Keratinocyte (primary cell): Measurements from ENCODE around the gene MRTFB. TPM values are rescaled to one million over a fixed set of nuclear protein-coding genes. Genes with fewer than 3 reads are reported as not detected.

Experiments
- DNase-seq: peaks from one replicate; pipeline ENCODE4 v3.0.0-alpha.2; 2011; ENCODE audit warnings: low read depth, missing footprints, low spot score
- FAIRE-seq: peaks from 2 replicates; lab custom pipeline; 2011; peaks lifted over from hg19 to GRCh38; lab: Jason Lieb, UNC
- H2AFZ ChIP-seq: 2 replicates; pipeline ENCODE4 v1.6.0; 2012; ENCODE audit warnings: low read length, control low read depth, inconsistent platforms; ENCODE audit not compliant: control insufficient read depth
- H3K27ac ChIP-seq: 2 replicates; pipeline ENCODE4 v1.5.1; 2011; ENCODE audit warnings: low read length; ENCODE audit not compliant: control insufficient read depth, insufficient read depth
- H3K27me3 ChIP-seq: 3 replicates; pipeline ENCODE4 v1.6.0; 2011; ENCODE audit warnings: low read length; ENCODE audit not compliant: control insufficient read depth, insufficient read depth; ENCODE audit errors: extremely low read depth
- H3K36me3 ChIP-seq, 2 experiments: 2 replicates in 1 of 2; 3 replicates in 1 of 2; pipeline ENCODE4 v1.5.1; 2011; ENCODE audit warnings: low read length in 2 of 2, mild to moderate bottlenecking in 1 of 2; ENCODE audit not compliant: control insufficient read depth in 2 of 2, insufficient read depth in 2 of 2; ENCODE audit errors: extremely low read depth in 1 of 2
- H3K4me1 ChIP-seq: 3 replicates; pipeline ENCODE4 v1.5.1; 2011; ENCODE audit warnings: low read length; ENCODE audit not compliant: control insufficient read depth, insufficient read depth; ENCODE audit errors: extremely low read depth
- H3K4me2 ChIP-seq: 3 replicates; pipeline ENCODE4 v1.6.0; 2011; ENCODE audit warnings: low read depth, low read length; ENCODE audit not compliant: control insufficient read depth, insufficient read depth; ENCODE audit errors: extremely low read depth
- H3K4me3 ChIP-seq, 3 experiments: fragments of 200-600 bp in 1 of 3; sonication (generic) in 1 of 3; 2 replicates in 2 of 3; 3 replicates in 1 of 3; pipeline ENCODE4 v1.5.1; 2011 to 2016; ENCODE audit warnings: low read length in 3 of 3, mild to moderate bottlenecking in 3 of 3, control low read depth in 2 of 3, inconsistent platforms in 1 of 3, low read depth in 1 of 3, mixed read lengths in 1 of 3, mixed run types in 1 of 3, moderate library complexity in 1 of 3; ENCODE audit not compliant: control insufficient read depth in 2 of 3, insufficient read depth in 2 of 3; ENCODE audit errors: extremely low read depth in 1 of 3
- H3K79me2 ChIP-seq: 2 replicates; pipeline ENCODE4 v1.6.0; 2012; ENCODE audit warnings: low read length; ENCODE audit not compliant: control insufficient read depth, insufficient read depth
- H3K9ac ChIP-seq: 3 replicates; pipeline ENCODE4 v1.6.0; 2011; ENCODE audit warnings: low read length; ENCODE audit not compliant: control insufficient read depth, insufficient read depth; ENCODE audit errors: extremely low read depth
- H3K9me1 ChIP-seq: 3 replicates; pipeline ENCODE4 v1.6.0; 2011; ENCODE audit warnings: low read length; ENCODE audit not compliant: control insufficient read depth, insufficient read depth; ENCODE audit errors: extremely low read depth
- H3K9me3 ChIP-seq: 2 replicates; pipeline ENCODE4 v1.5.1; 2012; ENCODE audit warnings: low read depth, low read length; ENCODE audit not compliant: control insufficient read depth
- H4K20me1 ChIP-seq: 3 replicates; pipeline ENCODE4 v1.6.0; 2011; ENCODE audit warnings: low read length; ENCODE audit not compliant: control insufficient read depth, insufficient read depth; ENCODE audit errors: extremely low read depth
- EZH2 ChIP-seq: IDR thresholded peaks from one replicate; pipeline ENCODE4 v1.6.1; 2012; ENCODE audit warnings: inconsistent platforms, mild to moderate bottlenecking, low read length, moderate library complexity
- dilution Hi-C: fragments of 300-500 bp; cut with MboI; formaldehyde crosslinking; loops from one replicate; pipeline ENCODE4 v1.7.0; 2020; ENCODE audit warnings: low sequenced_read_pairs; ENCODE audit not compliant: extremely low pct_ligation_motif_present
- polyA plus RNA-seq, 5 experiments: library from polyadenylated mRNA; depleted of rRNA in 3 of 5; stranded (reverse) in 3 of 5; stranded (forward) in 1 of 5; unstranded in 1 of 5; fragments of >200 nt; gene quantifications; 1 replicate in 1 of 5; 2 replicates in 3 of 5; 3 replicates in 1 of 5; pipeline versions ENCODE4 v1.2.1 to v1.2.3, GENCODE V29; 2011 to 2012; ENCODE audit warnings: missing spikeins in 2 of 5, low read depth in 1 of 5, low replicate concordance in 1 of 5
- TF ChIP-seq, protein P1 (sequence below), 3 experiments: IDR thresholded peaks in 1 of 3; conservative IDR thresholded peaks in 1 of 3; optimal IDR thresholded peaks in 1 of 3; 2 replicates in 2 of 3; 3 replicates in 1 of 3; pipeline versions ENCODE3 to v1.5.1; 2011; ENCODE audit warnings: low read length in 3 of 3, mild to moderate bottlenecking in 3 of 3, moderate library complexity in 2 of 3, control low read depth in 1 of 3, inconsistent platforms in 1 of 3; ENCODE audit not compliant: insufficient read depth in 2 of 3; ENCODE audit errors: extremely low read depth in 1 of 3

MRTFB gene
- polyA plus RNA-seq, 1 donor (not counting 4 experiments of a cell fraction or from before 2014, with no cell fraction given) = 12.1 TPM

GRCh38 chr16:14308368-14308723, 237.2 kb downstream of the MRTFB start:
- no peaks in the 10 kb centered on the region for H3K9me1 ChIP-seq
- H3K79me2 ChIP-seq = peaks cover 90% of the 10 kb centered on the region
- FAIRE-seq (no peak), DNase-seq (no peak)
- H3K9me3 ChIP-seq = no peaks in the 10 kb centered on the region
- peak overlapping the region; percentile 78 for H3K4me2 ChIP-seq
- peak overlapping the region; percentile 84 for H3K9ac ChIP-seq
- H3K27ac ChIP-seq = peak overlapping the region; percentile 89
- H3K36me3 ChIP-seq = peaks cover 9 to 17% of the 10 kb centered on the region in 2 experiments
- H2AFZ ChIP-seq = no peak overlapping the region
- TF ChIP-seq, protein P1, sequence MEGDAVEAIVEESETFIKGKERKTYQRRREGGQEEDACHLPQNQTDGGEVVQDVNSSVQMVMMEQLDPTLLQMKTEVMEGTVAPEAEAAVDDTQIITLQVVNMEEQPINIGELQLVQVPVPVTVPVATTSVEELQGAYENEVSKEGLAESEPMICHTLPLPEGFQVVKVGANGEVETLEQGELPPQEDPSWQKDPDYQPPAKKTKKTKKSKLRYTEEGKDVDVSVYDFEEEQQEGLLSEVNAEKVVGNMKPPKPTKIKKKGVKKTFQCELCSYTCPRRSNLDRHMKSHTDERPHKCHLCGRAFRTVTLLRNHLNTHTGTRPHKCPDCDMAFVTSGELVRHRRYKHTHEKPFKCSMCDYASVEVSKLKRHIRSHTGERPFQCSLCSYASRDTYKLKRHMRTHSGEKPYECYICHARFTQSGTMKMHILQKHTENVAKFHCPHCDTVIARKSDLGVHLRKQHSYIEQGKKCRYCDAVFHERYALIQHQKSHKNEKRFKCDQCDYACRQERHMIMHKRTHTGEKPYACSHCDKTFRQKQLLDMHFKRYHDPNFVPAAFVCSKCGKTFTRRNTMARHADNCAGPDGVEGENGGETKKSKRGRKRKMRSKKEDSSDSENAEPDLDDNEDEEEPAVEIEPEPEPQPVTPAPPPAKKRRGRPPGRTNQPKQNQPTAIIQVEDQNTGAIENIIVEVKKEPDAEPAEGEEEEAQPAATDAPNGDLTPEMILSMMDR (optimal IDR thresholded peaks at IDR 0.05 in 1 of 3, IDR thresholded peaks at IDR 0.05 in 1 of 3, conservative IDR thresholded peaks at IDR 0.05 in 1 of 3; ENCODE audit: extremely low read depth in 1 of 3, insufficient read depth in 2 of 3, low read length in 3 of 3) = no peak
- TF ChIP-seq EZH2 = no peak
- peaks cover 64% of the 10 kb centered on the region for H3K4me1 ChIP-seq
- dilution Hi-C loops = no loop called here
- no peaks in the 10 kb centered on the region for H3K27me3 ChIP-seq
- no peaks in the 10 kb centered on the region for H4K20me1 ChIP-seq
- peak overlapping the region in 2 of 3 experiments; percentile 29 to 52 for H3K4me3 ChIP-seq

- H3K9ac ChIP-seq = peak overlapping the region; percentile 84
- H3K4me2 ChIP-seq = peak overlapping the region; percentile 78
- peaks cover 2% of the 10 kb centered on the region for H4K20me1 ChIP-seq
- dilution Hi-C loops = no loop called here
- H3K4me3 ChIP-seq = peak overlapping the region; percentile 15 to 54 (median 52)
- DNase-seq (peak; percentile 72), FAIRE-seq (no peak)
- H3K27ac ChIP-seq = peak overlapping the region; percentile 89
- no peaks in the 10 kb centered on the region for H3K9me3 ChIP-seq
- H3K36me3 ChIP-seq = peaks cover 11 to 19% of the 10 kb centered on the region in 2 experiments
- no peaks in the 10 kb centered on the region for H3K9me1 ChIP-seq
- H3K27me3 ChIP-seq = no peaks in the 10 kb centered on the region
- peaks cover 90% of the 10 kb centered on the region for H3K79me2 ChIP-seq
- peaks cover 62% of the 10 kb centered on the region for H3K4me1 ChIP-seq
- no peak for TF ChIP-seq EZH2
- TF ChIP-seq, protein P1 (optimal IDR thresholded peaks at IDR 0.05 in 1 of 3, IDR thresholded peaks at IDR 0.05 in 1 of 3, conservative IDR thresholded peaks at IDR 0.05 in 1 of 3; ENCODE audit: extremely low read depth in 1 of 3, insufficient read depth in 2 of 3, low read length in 3 of 3) = peak; percentile 37 to 48 (median 46)
- H2AFZ ChIP-seq = no peak overlapping the region
Measured at GRCh38 chr16:14309001-14309886, 238.1 kb downstream of the MRTFB start.
